Measurements from ENCODE around the gene TTC31.
A peak's percentile ranks its signal among the peaks of the same experiment; 100 is the strongest.

The TTC31 gene

DNA sequence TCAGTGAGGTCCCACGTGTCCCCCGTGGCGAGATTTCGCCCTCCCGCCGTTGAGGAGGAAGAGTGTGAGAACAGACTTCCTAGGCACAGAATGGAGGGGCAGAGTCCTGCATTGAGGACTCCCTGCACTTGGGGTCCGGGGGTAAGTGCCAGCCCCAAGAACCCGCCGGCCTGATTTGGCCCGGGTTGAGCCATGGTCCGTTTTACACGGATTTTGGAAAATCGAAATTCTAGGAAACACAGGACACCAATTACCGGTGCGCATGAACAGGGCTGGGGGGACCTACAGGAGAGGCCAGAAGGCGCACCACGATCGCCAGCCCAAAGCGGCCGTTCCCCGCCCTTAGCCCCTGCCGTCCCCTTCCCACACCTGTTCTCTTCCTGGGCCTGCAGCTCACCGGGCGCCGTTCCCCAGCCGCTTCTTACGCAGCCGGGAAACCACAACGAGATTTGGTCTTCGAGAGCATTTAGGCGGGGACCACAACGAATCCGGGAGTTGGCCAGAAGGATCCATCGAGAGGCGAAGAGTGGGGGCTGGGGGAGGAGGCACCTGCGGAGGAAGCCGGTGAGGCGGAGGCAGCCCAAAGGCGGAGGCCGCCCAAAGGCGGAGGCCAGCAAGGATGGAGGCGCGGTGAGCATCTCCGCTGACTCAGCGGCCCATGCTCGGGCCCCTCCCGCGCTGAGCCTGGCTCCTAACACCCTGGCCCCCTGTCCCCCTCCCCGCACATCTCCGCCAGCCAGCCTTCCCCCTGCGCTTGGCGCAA, 30.9 kb downstream of the TTC31 start:
- in situ Hi-C loops (cut with MboI; ENCODE audit: low pct_unique_long_range_greater_than_20kb, low sequenced_read_pairs, unreplicated experiment): no loop called here
- DNase-seq (ENCODE audit: low spot score): peak; percentile 54
- TF ChIP-seq, protein P1, sequence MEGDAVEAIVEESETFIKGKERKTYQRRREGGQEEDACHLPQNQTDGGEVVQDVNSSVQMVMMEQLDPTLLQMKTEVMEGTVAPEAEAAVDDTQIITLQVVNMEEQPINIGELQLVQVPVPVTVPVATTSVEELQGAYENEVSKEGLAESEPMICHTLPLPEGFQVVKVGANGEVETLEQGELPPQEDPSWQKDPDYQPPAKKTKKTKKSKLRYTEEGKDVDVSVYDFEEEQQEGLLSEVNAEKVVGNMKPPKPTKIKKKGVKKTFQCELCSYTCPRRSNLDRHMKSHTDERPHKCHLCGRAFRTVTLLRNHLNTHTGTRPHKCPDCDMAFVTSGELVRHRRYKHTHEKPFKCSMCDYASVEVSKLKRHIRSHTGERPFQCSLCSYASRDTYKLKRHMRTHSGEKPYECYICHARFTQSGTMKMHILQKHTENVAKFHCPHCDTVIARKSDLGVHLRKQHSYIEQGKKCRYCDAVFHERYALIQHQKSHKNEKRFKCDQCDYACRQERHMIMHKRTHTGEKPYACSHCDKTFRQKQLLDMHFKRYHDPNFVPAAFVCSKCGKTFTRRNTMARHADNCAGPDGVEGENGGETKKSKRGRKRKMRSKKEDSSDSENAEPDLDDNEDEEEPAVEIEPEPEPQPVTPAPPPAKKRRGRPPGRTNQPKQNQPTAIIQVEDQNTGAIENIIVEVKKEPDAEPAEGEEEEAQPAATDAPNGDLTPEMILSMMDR (IDR thresholded peaks at IDR 0.05; ENCODE audit: extremely low read depth, insufficient read depth, missing control alignments): no peak

DNA sequence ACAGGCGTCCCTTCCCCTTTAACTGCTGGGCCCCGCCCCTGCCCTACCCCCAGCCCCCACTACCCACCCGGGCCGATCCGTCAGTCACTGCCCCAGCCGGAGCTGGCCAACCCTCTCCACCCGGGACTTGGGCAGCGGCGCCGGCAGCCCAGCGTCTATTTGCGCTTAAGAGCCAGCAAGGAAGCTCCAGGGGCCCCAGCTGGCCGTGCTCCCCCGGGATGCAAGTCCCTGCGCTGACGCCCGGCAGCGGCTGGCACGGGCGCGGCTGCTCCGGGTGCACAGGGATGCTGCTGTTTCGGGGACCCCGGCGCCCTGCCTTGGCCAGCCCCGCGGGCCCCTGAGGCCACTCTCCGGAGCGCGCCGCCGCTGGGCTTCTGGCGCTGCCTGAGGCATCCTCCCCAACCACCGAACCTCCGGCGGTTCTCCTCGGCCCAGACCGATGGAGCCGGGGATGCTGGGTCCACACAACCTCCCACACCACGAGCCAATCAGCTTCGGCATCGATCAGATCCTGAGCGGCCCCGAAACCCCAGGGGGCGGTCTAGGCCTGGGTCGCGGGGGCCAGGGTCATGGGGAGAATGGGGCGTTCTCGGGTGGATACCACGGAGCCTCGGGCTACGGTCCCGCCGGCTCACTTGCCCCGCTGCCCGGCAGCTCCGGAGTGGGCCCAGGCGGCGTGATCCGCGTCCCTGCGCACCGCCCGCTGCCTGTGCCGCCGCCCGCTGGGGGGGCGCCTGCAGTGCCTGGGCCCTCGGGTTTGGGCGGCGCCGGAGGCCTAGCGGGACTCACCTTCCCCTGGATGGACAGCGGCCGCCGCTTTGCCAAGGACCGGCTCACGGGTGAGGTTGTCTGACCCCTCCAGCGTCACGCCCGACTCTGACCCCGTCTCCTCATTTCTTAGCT, 31.7 kb downstream of the TTC31 start, which contains the start of gene TLX2:
TSS of gene TLX2 (plus strand) at position 83 of the 903 bp plus-strand sequence. CDS start at position 440, 357 bp downstream.
- DNase-seq (ENCODE audit: low spot score): no peak
- in situ Hi-C loops (cut with MboI; ENCODE audit: low pct_unique_long_range_greater_than_20kb, low sequenced_read_pairs, unreplicated experiment): no loop called here
- TF ChIP-seq, protein P1 (IDR thresholded peaks at IDR 0.05; ENCODE audit: extremely low read depth, insufficient read depth, missing control alignments): no peak

DNA sequence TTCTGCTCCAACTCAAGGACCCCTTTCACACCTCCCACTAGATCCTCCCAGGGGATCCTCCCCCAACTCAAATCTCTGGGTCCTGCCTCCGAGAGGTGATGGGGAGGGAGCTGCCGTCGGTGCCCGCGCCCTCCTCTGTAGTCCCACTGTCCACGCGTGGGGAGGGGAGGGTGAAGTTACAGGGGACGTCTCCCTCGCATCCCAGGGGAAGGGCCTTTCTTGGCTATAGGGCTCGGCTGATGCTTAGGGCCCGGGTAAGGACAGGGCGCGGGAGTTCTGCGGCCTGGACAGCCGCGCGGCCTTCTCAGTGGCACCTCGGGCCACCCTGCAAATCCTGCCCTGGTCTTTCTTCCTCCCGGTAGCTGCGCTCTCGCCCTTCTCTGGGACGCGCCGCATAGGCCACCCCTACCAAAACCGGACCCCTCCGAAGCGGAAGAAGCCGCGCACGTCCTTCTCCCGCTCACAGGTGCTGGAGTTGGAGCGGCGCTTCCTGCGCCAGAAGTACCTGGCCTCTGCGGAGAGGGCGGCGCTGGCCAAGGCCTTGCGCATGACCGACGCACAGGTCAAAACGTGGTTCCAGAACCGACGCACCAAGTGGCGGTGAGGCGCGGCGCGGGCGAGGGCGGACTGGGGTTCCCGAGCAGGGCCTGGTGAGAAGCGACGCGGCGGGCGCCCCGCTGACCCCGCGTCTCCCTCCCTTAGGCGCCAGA, 32.5 kb downstream of the TTC31 start:
- TF ChIP-seq, protein P1 (IDR thresholded peaks at IDR 0.05; ENCODE audit: extremely low read depth, insufficient read depth, missing control alignments): no peak
- in situ Hi-C loops (cut with MboI; ENCODE audit: low pct_unique_long_range_greater_than_20kb, low sequenced_read_pairs, unreplicated experiment): no loop called here
- DNase-seq (ENCODE audit: low spot score): no peak

DNA sequence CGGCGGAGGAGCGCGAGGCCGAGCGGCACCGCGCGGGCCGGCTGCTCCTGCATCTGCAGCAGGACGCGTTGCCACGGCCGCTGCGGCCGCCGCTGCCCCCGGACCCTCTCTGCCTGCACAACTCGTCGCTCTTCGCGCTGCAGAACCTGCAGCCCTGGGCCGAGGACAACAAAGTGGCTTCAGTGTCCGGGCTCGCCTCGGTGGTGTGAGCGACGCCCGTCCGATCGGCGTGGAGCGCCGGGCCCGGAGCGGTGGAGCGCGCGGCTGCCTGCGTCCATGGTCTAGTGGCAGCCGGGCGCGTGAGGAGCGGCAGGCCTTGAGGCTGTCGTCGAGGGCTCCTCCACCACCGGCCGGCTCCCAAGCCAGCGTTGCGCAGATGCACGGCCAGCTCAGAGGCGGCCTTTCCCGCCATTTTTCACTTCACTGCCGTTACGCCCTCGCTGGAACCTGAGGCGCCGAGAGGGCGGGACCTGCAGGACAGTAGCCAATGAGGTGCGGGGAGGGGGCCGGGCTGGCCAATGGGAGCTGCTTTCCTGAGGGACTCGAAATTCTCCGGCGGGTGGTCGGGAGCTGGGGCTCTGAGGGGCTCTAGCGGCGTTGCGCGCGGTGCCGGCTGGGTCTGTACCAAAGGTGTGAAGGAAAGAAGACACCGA, 33.2 kb downstream of the TTC31 start:
- TF ChIP-seq, protein P1 (IDR thresholded peaks at IDR 0.05; ENCODE audit: extremely low read depth, insufficient read depth, missing control alignments): no peak
- peak; percentile 92 for DNase-seq (ENCODE audit: low spot score)
- in situ Hi-C loops (cut with MboI; ENCODE audit: low pct_unique_long_range_greater_than_20kb, low sequenced_read_pairs, unreplicated experiment): no loop called here

DNA sequence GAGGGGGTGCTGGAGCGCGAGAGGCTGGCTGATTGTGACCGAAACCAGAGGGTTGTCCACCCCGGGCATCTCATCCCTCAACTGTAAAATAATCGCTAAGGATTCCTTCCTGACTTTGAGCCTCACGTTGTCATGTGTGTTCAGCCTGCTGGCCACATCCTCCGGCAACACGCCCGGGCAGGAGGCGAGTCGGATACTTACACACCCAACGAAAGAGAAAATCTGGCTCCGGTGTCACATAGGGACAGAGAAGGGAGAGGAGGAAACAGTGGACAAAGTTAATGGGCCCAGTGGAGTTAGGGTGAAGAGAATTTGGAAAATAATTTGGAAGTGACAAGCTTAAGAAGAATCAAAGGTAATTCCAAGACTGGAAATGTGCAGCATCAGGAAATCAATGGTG, 33.8 kb downstream of the TTC31 start:
- no peak for DNase-seq (ENCODE audit: low spot score)
- in situ Hi-C loops (cut with MboI; ENCODE audit: low pct_unique_long_range_greater_than_20kb, low sequenced_read_pairs, unreplicated experiment): no loop called here
- TF ChIP-seq, protein P1 (IDR thresholded peaks at IDR 0.05; ENCODE audit: extremely low read depth, insufficient read depth, missing control alignments): no peak

DNA sequence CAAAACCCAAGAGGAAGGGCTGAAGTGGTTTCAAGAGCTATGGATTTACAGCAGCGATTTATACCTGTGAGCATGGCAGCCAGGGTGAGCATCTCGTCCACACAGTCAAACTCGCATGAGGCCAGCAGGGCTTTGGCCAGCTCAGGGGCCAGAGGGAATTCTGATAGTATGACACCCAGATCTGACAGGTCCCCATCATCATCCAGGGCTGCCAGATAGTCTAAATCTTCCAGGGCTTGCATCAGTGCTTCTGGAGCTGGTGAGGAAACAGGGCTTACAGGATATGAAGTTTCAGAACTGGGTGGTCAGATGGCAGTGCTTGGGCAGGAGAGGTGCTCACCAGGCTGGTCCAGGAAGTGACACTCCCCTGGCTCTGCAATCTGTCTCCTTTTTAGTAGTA, 39.6 kb downstream of the TTC31 start:
- in situ Hi-C loops (cut with MboI; ENCODE audit: low pct_unique_long_range_greater_than_20kb, low sequenced_read_pairs, unreplicated experiment): no loop called here
- DNase-seq (ENCODE audit: low spot score): no peak

More for the DNA sequence above, 39.6 kb downstream of the TTC31 start:
- TF ChIP-seq, protein P1 (IDR thresholded peaks at IDR 0.05; ENCODE audit: extremely low read depth, insufficient read depth, missing control alignments): no peak
